ENCODE results near the gene SIPA1L3. TPM values are rescaled to one million over a fixed set of nuclear protein-coding genes. Genes with fewer than 3 reads are reported as not detected.

SIPA1L3 gene
- total and polyA plus RNA-seq, 2 experiments from 2014 or later = 9.3 to 30.3 TPM

DNA sequence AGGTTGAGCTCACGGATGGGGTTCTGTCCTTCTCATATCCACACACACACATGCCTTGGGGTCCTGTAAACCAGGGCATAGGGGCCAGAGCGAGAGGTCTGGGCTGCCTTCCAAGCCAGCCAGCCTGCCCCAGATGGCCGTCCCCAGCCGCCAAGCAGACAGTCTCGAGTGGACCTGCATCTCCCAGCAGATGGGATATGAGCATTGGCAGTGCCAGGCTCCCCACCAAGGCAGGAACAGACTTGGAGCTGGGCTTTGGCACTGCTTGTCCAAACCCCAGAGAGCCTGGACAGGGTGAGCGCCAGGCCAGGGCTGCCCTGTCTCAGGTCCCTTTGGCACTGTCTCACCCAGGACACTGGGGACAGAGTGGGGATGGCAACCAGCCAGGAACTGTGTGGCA is 186.6 kb downstream of the SIPA1L3 start:
- TF ChIP-seq, protein P1, sequence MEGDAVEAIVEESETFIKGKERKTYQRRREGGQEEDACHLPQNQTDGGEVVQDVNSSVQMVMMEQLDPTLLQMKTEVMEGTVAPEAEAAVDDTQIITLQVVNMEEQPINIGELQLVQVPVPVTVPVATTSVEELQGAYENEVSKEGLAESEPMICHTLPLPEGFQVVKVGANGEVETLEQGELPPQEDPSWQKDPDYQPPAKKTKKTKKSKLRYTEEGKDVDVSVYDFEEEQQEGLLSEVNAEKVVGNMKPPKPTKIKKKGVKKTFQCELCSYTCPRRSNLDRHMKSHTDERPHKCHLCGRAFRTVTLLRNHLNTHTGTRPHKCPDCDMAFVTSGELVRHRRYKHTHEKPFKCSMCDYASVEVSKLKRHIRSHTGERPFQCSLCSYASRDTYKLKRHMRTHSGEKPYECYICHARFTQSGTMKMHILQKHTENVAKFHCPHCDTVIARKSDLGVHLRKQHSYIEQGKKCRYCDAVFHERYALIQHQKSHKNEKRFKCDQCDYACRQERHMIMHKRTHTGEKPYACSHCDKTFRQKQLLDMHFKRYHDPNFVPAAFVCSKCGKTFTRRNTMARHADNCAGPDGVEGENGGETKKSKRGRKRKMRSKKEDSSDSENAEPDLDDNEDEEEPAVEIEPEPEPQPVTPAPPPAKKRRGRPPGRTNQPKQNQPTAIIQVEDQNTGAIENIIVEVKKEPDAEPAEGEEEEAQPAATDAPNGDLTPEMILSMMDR (IDR thresholded peaks at IDR 0.05; ENCODE audit: low read depth, low read length) = no peak
- no peak overlapping the region for H3K27ac ChIP-seq
- no peaks in the 10 kb centered on the region for H3K9me3 ChIP-seq (ENCODE audit: low read depth)
- no peaks in the 10 kb centered on the region for H3K27me3 ChIP-seq
- no peaks in the 10 kb centered on the region for H3K4me1 ChIP-seq (ENCODE audit: low read depth)
- no peak overlapping the region for H3K4me3 ChIP-seq
- no peaks in the 10 kb centered on the region for H3K36me3 ChIP-seq
- no peak for DNase-seq (ENCODE audit: low read depth in 1 of 2, low spot score in 1 of 2)

GRCh38 chr19:38095411-38096308 is 188.7 kb downstream of the SIPA1L3 start:
- Histone ChIP-seq H3K36me3 (no peaks in the 10 kb centered on the region), H3K27me3 (no peaks in the 10 kb centered on the region), H3K4me1 (ENCODE audit: low read depth) (no peaks in the 10 kb centered on the region), H3K27ac (no peak overlapping the region), H3K4me3 (no peak overlapping the region), H3K9me3 (ENCODE audit: low read depth) (no peaks in the 10 kb centered on the region)
- TF ChIP-seq, protein P1 (IDR thresholded peaks at IDR 0.05; ENCODE audit: low read depth, low read length) = peak; percentile 77
- DNase-seq (ENCODE audit: low read depth in 1 of 2, low spot score in 1 of 2) = peak; percentile 72 to 74

DNA sequence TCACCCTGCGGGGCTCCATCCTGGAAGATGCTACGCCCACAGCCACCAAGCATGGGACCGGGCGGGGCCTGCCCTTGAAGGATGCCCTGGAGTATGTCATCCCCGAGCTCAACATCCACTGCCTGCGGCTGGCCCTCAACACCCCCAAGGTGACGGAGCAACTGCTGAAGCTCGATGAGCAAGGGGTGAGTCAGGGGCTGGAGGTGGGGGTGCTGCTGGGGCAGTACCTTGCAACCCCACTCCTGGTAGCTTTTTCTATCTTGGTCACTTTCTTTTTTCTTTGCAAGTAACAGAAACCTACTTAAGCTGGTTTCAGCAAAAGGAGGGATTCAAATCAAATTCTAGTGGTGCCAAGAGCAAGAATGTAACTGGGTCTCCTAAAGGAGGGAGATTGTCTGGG is 193.0 kb downstream of the SIPA1L3 start:
- no peak overlapping the region for H3K4me3 ChIP-seq
- no peaks in the 10 kb centered on the region for H3K9me3 ChIP-seq (ENCODE audit: low read depth)
- no peak overlapping the region for H3K27ac ChIP-seq
- DNase-seq (ENCODE audit: low read depth in 1 of 2, low spot score in 1 of 2) = no peak
- no peaks in the 10 kb centered on the region for H3K36me3 ChIP-seq
- no peaks in the 10 kb centered on the region for H3K4me1 ChIP-seq (ENCODE audit: low read depth)
- H3K27me3 ChIP-seq = no peaks in the 10 kb centered on the region
- TF ChIP-seq, protein P1 (IDR thresholded peaks at IDR 0.05; ENCODE audit: low read depth, low read length) = no peak

GRCh38 chr19:38100589-38100988 is 193.6 kb downstream of the SIPA1L3 start:
- no peak for DNase-seq (ENCODE audit: low read depth in 1 of 2, low spot score in 1 of 2)
- Histone ChIP-seq H3K4me1 (ENCODE audit: low read depth) (no peaks in the 10 kb centered on the region), H3K27ac (no peak overlapping the region), H3K9me3 (ENCODE audit: low read depth) (no peaks in the 10 kb centered on the region), H3K4me3 (no peak overlapping the region), H3K27me3 (no peaks in the 10 kb centered on the region), H3K36me3 (no peaks in the 10 kb centered on the region)
- TF ChIP-seq, protein P1 (IDR thresholded peaks at IDR 0.05; ENCODE audit: low read depth, low read length) = no peak

GRCh38 chr19:38101723-38102122 is 194.7 kb downstream of the SIPA1L3 start:
- peaks cover 3% of the 10 kb centered on the region for H3K36me3 ChIP-seq
- H3K27me3 ChIP-seq = no peaks in the 10 kb centered on the region
- no peaks in the 10 kb centered on the region for H3K4me1 ChIP-seq (ENCODE audit: low read depth)
- H3K27ac ChIP-seq = no peak overlapping the region
- H3K9me3 ChIP-seq (ENCODE audit: low read depth) = no peaks in the 10 kb centered on the region
- DNase-seq (ENCODE audit: low read depth in 1 of 2, low spot score in 1 of 2) = no peak
- TF ChIP-seq, protein P1 (IDR thresholded peaks at IDR 0.05; ENCODE audit: low read depth, low read length) = no peak
- H3K4me3 ChIP-seq = no peak overlapping the region
